ENCODE results near the gene PPP2R5C.
A peak's percentile ranks its signal among the peaks of the same experiment; 100 is the strongest.

PPP2R5C gene

DNA sequence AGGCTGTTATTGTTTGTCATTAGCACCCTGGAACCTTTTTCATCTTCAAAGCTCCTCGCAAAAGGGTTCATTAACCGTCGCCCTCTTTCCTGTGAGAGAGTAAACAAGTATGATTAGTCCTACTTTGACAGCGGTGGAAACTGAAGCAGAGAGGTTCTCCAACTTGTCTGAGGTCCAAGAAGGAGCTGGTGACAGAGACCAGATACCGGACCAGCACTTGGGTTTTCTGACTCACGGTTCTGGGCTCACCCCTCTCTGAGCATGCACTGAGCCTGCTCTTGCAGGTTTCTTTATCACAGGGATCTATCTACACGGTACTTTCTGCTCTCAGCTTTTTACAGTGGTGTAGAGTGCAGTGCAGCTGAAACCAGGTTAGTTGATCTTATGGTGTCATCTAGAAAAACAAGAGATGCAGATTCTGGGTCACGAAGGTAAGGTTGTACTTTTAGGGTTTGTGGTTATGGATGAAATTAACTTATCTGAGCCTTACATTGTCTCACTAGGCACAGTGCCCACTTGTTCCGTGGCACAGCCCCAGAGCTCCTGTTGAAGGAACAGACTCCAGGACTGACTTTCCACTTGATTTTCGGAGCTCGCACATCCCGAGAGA, 62.1 kb downstream of the PPP2R5C start:
- DNase-seq = peak in 7 of 42 donors; percentile 36 to 70 (median 50)
- intact Hi-C loops (cut with DNase I) = no loop called here

DNA sequence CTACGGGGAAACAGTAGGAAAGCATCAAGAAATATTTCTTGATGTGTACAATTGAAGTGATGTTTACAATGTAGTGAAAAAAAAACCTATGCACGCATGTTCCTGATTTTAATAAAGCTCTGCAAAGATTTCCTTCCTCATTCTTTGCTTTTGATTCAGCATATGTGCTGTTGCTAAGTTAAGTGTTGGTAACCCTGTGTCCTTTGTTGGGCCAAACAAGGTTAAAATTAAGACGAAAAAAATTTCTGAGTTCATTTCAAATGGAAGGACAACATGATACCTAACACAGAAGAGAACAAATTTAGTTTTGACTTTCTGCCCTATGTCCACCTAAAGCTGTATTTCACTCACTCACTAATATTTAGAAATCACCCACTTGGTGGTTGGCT, 62.8 kb downstream of the PPP2R5C start:
- DNase-seq = no peak
- intact Hi-C loops (cut with DNase I) = no loop called here

DNA sequence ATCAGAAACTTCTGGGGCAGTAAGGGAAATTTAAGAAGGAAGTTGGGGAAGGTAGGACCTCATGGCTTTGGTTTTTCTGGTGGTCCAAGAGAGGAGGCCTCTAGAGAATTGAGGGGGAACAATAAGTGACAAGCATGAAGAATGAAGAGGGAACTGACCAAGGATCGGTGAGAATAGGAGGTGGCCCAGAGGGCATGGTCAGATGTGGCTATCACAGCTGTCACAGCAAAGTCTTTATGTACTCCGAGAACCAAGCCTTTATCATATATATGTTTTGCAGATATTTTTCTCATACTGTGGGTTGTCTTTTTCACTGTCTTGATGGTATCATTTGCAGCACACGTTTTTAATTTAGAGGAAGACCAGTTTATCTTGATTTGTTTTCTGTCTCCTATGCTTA, 64.3 kb downstream of the PPP2R5C start:
- intact Hi-C loops (cut with DNase I) = no loop called here
- peak in 1 of 42 donors; percentile 18 for DNase-seq

DNA sequence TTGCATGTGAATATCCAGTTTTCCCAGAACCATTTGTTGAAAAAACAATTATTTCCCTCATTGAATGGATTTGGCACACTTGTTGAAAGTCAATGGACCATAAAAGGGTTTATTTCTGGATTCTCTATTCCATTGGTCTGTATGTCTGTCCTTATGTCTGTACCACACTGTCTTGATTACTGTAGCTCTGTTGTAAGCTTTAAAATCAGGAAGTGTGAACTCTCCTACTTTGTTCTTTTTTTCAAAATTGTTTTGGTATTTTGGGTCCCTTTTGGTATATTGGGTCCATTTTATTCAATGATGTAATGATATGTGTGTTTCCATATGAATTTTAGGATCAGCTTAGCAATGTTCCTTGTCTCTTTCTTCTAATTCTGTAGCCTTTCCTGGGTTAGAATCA, 64.8 kb downstream of the PPP2R5C start:
- DNase-seq = no peak
- intact Hi-C loops (cut with DNase I) = no loop called here

DNA sequence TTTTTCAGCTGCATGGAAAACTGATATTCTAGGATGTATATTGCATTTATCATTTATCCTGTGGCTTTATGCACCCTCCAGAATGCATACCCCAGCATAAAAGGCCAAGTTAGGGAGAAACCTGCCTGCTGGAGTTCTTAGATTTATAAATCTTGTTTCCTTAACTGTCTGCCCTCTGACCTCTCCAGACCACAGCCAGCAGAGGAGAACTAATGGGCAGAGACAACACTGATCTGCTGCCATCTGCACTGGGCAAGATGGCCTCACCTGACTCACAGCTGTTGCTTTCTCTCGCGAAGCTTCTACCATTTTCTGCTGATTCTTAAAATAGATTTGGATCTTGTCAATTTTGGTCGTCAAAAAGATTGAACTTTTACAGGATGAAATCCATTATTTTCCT, 65.8 kb downstream of the PPP2R5C start:
- DNase-seq = no peak
- intact Hi-C loops (cut with DNase I) = no loop called here

DNA sequence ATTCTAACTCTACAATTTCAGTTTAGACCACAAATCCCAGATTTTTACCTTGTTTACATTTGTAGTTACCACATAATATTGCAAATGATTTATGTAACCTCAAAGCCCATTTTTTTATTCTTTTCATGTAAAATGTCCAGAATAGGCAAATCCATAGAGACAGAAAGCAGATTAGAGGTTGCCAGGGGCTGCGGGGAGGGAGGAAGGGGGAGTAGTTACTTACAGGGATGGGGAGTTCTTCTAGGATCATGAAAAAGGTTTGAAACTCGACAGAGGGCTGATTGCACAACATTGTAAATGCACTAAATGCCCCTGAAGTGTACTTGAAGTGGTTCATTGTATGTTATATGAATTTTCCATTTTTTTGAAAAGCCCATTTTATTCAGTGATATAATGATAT, 66.5 kb downstream of the PPP2R5C start:
- intact Hi-C loops (cut with DNase I) = no loop called here
- DNase-seq = no peak

DNA sequence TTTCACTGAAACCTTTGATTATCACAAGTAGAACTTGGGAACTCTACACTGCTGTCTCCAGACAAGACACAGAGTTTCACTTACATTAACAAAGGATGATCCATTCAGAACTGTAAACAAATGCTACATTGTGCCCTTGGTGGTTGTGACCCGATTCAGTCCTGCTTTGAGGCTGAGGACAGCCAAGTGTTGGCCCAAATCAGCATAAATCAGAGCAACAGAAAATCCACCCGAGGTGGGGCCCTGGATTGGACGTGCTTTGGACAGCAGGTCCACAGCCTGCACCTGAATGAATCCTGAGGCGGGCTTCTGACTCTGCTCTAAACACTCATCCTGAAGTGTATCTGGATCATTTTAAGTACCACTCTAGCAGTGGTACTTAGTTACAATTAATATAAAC, 68.8 kb downstream of the PPP2R5C start:
- DNase-seq = peak in 28 of 42 donors; percentile 25 to 80 (median 53)
- intact Hi-C loops (cut with DNase I) = no loop called here

DNA sequence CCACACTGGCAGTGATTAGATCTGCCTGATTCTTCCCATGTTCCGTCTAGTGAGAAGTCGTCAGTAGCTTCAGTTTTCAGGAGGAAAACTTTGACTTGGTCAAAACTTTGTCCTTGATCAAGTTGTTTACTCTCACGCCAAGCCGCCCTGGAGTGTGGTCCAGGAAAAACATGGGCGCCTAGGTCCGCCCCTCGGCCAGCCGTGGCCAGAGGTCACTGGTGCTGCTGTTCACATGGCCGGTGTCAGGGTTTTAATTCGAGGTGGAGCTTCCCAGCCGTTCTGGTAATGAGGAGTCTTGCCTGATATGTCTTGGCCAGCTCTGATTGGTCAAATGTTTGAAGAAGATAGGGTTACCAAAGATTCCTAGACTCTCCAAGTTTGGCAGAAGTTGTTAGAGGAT, 71.5 kb downstream of the PPP2R5C start:
- intact Hi-C loops (cut with DNase I) = no loop called here
- no peak for DNase-seq

DNA sequence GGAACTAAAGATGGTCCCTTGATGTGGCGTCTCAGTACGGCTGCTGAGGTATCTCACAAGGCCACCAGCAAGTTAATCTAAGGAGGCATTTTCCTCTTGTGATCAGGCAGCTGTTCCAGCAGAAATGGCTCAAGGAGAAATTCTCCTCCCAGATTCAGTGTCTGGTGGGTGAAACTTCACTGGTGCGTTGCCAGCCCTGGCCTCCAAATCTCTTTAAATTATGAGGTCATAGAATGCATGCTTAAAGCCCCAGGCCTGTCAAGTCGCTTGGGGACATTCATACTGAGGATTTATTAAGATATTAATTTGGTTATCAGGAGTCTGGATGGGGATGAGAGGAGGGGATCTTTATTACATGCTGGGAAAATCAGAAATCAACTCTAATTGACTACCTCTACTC, 72.9 kb downstream of the PPP2R5C start:
- no peak for DNase-seq
- intact Hi-C loops (cut with DNase I) = no loop called here

DNA sequence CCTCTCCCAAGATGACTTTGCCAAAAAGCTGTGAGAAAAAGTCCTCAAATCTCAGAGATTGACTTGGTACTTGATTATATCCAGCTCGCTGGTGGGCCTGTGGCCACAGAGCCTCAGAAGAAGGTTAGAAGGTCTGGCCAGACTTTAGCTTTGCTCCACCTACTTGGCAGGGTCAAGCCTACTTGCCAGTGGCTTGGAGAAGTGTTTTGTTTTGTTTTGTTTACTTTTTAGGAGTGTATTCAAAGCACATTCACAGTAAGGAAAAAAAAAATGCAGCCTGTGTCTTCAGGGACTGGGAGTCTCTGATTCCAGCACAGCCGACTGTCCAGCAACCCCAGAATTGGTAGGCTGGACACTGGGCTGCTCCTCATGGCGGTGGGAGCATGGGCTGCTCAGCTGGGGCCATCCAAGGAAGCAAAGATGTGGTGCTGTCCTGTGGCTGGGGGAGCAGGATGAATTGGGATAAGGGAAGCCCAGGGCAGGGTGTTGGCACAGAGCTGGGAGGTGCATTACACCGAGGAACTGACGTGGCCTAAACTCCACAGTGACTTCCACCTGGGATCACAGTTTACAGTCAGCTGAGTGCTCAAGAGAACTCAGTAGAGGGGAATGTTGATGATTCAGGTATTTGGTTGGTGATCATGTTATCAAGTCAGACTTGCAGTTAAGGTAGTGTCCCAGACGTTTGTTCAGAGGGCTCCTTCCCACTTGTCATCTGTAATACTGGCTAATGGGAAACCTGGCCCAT, 73.5 kb downstream of the PPP2R5C start:
- intact Hi-C loops (cut with DNase I) = no loop called here
- DNase-seq = peak in 4 of 42 donors; percentile 25 to 34 (median 30)

DNA sequence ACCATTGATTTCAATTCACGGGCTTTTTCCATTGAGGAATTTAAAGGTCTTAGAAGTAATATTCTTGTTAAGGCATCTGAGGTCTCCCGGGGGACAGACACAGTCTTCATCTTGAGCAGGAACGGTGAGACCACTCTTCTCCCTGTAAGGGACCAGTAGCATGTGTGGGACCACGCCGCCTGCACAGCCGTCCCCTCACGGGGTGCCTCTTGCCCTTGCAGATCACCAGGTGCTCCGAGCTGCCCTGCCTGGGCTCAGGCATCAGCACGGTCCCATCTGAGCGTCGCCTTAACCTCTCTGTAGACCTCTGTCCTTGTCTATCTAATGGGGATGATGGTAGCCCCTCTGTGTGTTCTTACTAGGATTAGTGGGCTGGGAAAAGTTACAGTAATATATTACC, 74.1 kb downstream of the PPP2R5C start:
- no peak for DNase-seq
- intact Hi-C loops (cut with DNase I) = no loop called here

DNA sequence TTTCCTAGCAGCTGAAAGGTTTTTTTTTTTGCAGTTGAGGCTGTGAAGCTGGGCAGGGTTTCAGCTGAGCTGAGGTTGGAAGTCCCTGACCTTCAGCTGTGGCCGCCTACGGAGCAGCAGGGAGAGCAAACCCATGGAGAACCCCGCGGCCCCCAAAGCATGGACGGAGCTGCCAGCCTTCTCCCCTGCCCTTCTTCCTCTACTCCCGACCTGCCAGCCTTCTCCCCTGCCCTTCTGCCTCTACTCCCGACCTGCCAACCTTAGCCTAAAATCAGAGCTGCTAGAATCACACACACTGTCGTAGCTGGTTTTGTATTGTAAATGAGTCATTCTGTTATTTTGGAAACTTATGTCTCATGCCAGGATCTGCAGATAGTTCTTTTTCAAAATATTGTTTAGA, 74.6 kb downstream of the PPP2R5C start:
- intact Hi-C loops (cut with DNase I) = no loop called here
- DNase-seq = no peak

DNA sequence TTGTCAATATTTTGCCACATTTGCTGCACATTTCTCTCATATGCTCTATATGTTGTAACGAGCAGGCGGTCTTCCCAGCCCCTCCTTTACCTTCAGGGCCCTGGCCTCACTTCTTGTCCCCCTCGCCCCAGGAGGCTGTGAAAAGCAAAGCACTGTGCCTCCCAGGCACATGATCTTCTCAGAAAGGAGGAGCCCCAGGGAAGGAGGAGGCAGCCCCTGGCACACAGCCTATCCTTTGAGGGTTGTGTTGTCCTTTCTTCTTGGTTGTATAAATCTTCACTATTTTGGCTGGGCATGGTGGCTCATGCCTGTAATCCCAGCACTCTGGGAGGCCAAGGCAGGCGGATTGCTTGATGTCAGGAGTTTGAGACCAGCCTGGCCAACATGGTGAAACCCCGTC, 77.0 kb downstream of the PPP2R5C start:
- intact Hi-C loops (cut with DNase I) = no loop called here
- no peak for DNase-seq

DNA sequence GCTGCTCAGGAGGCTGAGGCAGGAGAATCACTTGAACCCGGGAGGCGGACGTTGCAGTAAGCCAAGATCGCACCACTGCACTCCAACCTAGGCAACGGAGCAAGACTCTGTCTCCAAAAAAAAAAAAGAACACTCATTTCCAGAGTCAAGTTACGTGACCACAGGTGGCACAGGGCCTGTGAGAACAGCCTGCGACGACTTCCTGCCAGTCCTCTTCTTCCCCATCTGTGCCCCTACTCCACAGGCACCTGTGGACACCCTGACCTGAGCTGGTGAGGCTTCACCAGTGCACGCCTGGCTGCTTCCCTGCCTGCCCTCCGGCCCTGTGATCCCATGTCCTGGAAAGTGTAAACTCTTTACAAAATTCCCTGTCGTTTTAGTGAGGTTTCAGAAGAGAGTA, 77.7 kb downstream of the PPP2R5C start:
- no peak for DNase-seq
- intact Hi-C loops (cut with DNase I) = no loop called here

DNA sequence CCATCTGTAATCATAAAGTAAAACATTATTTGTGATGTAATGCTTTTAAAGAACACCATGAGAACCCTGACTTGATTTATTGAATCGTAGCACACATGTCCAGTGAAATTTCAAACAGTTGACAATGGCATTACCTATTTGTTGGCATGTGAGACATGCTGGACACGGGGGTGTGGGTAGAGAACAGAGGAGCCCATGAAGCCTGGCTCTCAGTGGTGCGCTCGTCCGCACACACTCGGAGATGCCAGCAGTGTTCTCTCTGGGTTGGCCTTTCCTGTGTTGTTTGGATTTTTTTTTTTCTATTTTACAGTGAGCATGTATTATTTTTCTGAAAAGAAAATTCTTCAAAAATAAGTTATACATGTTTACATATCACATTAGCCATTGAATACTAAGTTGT, 78.2 kb downstream of the PPP2R5C start:
- no peak for DNase-seq
- intact Hi-C loops (cut with DNase I) = no loop called here

DNA sequence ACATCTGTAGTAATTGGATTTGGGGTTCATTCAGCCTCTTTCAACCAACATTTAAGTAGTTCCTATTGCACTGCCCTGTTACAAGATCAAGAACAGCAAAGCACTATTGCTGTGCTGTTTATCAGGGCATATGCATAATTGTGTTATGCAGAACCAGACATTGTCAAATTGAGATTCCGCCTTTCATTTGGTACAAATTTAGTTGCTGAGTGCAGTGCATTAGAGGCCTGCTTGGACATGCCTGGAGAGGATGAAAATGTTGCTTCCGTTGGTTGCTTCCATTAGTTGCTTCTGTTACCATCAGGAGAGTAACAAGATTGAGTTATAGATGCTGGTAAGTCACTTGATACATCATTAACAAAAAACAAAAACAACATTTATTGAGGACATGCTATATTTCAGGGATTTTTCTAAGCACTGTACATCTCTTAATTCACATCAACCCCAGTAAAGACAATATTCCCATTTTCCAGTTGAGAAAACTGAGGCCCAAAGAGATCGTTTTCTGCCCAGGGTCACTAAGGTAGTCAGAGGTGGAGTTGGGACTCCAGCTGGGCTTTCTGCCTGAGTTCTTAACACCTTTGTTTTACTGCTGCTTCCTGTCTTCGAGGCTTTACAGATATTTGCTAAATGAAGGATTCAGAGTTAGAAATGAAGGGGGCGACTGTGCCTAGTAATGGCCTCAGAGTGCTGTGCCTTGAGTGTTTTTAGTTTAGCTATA, 79.3 kb downstream of the PPP2R5C start:
- intact Hi-C loops (cut with DNase I) = no loop called here

DNA sequence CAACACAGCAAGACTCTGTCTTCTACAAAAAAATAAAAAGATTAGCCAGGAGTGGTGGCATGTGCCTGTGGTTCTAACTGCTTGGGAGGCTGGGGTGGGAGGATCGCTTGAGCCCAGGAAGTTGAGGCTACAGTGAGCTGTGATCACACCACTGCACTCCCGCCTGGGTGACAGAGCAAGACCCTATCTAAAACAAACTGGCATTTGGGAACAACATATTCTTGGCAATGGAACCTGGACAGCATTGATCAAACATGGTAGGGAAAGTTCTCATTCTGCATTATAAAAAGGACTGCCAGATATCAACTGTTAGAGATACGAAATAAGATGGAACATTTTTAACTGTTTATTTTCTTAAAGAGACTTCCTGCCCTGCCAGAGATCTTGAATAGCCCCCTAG, 81.5 kb downstream of the PPP2R5C start:
- peak in 1 of 42 donors; percentile 3 for DNase-seq
- intact Hi-C loops (cut with DNase I) = no loop called here

More for the DNA sequence above, 79.3 kb downstream of the PPP2R5C start:
- no peak for DNase-seq

DNA sequence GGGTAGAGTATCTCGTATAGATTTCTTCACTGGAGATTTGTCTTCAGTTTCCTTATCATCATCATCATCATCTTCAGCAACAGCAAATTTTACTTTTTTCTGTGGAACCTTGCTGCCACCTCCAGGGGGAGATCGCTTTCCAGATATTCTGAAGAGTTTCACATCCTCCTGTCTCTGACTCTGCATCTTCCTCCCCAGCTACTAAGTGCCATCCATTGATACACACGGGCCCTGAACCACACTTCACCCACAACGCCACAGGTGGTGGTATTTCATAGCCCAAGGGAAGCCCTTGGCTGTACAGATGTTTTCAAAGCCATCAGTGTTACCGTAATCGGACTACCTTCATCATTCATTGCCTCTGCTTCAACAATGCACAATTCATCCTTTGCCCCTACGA, 82.2 kb downstream of the PPP2R5C start:
- intact Hi-C loops (cut with DNase I) = no loop called here

DNA sequence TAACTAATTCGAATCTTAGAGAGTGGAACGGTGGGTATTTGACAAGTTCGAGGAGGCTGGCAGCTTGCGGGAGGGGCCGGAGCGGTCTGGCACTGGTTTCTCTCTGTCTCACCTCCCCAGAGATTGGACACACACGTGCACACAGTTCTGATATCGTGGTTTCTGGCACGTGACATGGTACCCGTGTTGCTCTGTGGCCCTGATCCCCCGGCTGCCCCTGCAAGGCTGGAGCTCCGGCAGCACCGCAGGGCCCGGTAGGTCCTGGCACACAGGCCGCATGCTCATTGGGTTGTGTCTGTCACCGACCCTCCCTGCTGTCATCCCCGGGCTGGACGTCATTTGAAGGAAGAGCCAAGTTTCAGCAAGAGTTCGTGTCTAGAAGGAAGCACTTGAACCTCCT, 82.7 kb downstream of the PPP2R5C start:
- no peak for DNase-seq
- intact Hi-C loops (cut with DNase I) = no loop called here

More for the DNA sequence above, 82.2 kb downstream of the PPP2R5C start:
- peak in 6 of 42 donors; percentile 31 to 67 (median 43) for DNase-seq

DNA sequence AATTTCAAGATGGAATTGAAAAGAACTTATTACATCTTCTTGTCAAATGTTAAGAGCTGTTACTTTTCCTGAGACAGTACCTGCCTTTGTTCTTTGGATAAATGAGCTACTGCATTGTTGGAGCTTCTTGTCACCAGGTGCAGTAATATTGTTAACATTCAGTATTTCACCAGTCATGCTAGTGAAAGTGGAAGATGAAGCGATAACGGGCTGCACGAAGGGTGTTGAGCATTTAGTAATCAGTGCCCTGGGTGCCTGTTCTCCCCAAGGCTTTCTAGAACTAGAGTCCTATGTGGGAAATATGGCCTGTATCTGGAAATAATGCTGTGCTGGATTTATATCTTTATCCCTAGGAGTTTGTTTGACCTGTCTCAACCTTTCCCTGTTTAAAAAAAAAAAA, 83.2 kb downstream of the PPP2R5C start:
- intact Hi-C loops (cut with DNase I) = no loop called here
- DNase-seq = no peak
